ENCODE measurements around the gene NOC3L.

Gene NOC3L

DNA sequence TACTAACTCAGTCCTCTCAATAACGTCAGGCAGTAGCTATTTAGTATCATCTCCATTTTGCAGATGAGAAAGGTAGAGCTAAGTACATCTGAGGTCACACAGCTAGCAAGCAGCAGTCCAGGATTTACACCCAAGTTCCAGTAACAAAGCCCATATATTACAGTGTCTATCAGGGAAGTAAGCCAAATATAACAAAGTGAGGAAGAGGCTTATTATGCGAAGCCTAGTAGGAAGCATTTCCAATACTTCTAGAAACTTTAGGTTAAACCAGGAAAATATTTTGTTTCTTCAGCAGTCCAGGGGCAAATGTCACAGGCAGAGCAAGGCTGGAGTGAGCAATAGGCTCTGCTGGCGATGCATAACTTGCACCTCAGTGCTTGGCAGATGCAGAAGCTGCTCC lies 53.9 kb downstream of the NOC3L start:
- no peak for DNase-seq (ENCODE audit: low read depth in 2 of 3, low spot score in 2 of 3)

DNA sequence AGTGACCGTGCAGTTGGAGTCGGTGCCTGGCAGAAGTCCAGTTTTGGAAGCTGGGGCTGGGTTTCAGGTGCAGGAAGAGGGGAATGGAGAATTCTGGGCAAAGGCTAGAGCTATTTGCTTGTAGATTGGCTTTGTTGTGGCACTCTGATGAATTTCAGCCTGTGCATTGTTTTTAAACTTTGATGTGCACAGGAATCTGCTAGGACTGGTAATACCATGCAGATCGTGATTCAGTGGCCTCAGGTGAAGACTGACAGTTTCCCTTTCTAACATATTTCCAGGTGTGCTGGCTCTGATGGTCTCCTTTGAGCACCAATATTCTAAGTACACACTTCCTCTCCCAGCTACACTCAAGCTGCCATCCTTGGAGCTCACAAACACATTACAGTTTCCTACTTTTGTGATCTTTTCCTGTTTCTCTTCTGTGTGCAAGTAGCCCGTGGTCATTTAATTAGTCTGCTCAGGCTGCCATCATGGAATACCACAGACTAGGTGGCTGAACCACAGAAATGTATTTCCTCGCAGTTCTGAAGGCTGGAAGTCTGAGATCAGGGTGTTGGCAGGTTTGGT lies 55.6 kb downstream of the NOC3L start:
- no peak for DNase-seq (ENCODE audit: low read depth in 2 of 3, low spot score in 2 of 3)

DNA sequence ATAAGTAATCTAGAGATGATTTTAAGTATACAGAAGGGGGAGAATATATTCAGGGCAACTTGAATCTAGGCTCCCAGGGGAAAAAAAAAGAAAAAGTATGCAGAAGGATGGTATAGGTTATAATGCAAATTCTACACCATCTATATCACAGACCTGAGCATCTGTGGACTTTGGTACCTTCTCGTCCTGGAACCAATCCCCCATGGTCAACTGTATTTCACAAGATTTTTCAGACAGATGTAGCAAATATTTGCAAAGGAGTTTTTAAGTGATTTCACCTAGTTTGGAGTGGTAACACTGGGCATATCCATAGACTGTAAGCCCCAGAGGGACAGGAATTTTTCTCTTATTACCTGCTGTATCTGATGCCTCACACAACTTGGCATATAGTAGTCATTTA lies 58.8 kb downstream of the NOC3L start:
- no peak for DNase-seq (ENCODE audit: low read depth in 2 of 3, low spot score in 2 of 3)

DNA sequence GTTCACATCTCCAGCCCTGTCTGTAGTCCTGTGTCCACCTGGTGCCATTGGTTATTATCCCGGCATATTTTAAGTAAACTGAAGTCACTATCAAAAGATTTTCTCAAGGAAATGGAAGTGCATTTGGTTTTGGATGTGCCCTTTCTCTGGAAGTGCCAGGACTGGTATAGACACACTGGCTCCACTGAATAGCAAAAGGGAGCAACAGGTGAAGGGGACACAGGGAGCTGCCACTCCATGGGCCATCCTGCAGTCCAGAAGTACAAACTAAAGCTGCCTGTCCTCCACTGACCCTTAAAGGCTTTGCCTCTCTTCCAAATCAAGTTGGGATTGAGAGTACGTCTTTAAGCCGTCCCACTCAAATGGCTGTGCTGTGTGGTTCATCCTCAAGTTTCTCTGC lies 62.7 kb downstream of the NOC3L start:
- DNase-seq (ENCODE audit: low read depth in 2 of 3, low spot score in 2 of 3) = no peak

DNA sequence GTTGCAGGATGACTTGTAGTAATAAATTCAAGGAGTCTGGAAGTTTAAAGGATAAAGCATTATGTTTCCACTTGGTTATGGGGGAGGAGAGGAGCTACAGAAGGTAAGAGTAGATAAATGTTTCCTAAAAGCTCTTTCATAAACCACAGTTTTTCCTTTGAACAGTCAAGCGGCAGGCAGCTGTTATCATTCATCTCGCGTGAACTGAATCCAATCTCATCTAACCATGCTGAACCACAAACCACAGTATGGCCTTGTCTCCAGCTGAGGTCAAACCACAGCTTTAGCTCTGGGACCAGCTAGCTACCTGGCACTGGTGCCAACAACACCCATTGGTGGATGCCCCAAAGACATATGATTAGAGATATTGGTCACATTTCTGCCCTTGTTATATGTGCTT lies 63.3 kb downstream of the NOC3L start:
- DNase-seq (ENCODE audit: low read depth in 2 of 3, low spot score in 2 of 3) = no peak

DNA sequence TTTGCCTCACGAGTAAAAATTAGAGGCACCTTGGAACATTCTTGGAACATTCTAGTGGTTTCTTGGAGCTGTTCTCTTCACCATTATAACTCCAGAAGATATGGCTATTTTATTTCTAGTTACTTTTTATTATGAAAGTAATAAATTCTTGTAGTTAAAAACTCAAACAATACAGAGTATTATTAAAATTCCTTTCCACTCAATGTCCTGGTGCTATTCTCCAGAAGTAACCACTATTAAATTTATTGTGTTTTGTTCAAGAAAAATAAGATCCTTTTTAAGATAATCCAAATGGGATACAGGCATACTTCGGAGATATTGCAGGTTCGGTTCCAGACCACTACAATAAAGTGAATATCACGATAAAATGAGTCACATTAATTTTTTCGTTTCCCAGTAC lies 68.6 kb downstream of the NOC3L start:
- DNase-seq (ENCODE audit: low read depth in 2 of 3, low spot score in 2 of 3) = no peak

DNA sequence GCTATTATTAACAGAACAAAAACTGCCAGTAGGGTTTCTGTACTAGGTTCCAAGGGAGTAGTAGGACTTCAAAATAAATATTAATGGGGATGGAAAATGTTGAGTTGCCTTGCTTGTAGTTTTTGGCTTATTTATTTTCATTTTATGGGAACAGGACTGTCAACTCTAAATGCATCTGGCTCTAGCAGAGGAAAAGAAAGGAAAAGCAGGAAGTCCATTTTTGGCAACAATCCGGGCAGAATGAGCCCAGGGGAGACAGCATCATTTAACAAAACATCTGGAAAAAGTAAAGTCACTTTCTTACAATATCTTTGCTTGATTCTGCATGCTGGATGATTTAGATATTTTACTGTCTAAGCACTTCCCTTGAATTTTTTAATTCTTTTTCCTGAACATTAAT lies 69.4 kb downstream of the NOC3L start:
- no peak for DNase-seq (ENCODE audit: low read depth in 2 of 3, low spot score in 2 of 3)

DNA sequence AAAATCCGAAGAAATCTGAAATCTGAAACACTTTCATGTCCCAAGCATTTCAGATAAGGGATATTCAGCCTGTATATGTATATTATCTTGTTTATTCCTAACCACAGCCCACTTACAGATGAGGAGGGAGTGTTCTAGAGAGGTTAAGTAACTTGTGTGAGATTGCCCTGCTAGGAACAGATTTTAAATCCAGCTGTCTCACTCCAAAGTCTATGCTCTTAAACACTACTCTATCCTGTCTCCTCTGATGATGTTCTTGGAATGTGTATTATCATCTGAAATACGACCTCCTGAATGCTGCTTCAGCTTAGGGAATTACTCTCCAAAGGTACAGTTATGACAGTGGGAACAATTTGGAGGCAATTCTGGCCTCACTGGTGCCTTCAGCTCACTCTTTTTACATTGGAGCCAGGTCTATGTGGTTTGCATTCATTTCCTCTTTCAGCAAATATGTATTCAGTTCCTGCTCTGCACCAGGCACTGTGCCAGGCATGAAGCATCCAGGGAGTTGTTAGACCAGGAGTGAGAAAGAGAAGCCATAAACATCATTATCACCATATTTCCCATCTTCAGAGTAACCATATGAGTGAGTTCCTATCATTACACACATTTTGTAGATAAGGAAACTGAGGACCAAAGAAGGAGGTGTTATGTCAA lies 70.2 kb downstream of the NOC3L start:
- DNase-seq (ENCODE audit: low read depth in 2 of 3, low spot score in 2 of 3) = no peak

DNA sequence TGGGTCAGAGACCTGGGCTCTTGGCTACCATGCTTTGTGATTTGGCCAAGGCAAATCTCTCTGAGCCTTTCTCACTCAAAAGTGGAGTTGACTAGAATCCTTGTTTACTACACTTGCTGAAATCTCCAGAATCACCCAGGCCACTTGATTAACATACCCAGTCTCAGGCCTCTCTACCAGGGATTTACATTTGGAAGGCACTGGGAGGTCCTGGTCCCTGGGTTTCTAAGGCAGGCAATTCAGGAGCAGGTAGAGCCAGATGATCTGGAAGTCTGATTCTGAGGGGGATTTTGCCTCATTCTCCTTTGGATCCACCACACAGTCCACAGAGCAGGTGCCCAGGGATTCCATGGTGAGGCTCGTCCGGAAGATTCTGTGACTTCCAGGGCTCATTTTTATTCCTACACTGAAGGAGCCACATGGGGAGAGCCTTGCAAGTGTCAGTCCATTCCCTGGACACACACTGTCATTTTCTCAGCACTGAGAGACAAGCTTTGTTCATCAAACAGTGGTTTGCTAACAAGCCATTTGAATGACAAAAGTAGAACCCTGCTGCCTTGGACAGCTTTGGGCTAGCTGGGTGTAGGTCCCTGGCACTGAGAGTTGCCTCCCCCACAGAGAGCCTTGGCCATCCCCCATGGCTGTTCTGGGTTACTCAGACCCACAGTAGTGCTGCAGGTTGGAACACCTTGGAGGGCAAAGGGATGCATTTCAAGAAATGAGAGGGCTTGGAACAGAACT lies 74.2 kb downstream of the NOC3L start:
- no peak for DNase-seq (ENCODE audit: low read depth in 2 of 3, low spot score in 2 of 3)

DNA sequence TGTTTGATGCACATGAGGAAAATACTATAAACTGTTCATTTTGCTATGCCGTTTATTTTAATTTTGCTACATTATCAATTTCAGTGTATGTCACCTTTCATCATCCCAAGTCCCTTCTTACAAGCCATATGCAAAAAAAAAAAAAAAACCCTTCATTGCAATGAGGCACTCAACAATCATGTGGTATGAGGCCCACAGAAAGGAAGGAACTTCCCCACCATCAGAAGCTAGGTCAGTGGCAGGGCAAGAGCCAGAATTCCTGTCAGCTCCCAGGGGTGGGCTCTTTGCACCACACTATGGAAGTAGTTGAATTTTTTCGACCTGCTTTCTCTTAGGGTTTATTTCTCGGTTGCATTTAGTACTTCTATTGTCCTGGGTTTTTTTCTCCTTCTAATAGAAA lies 75.4 kb downstream of the NOC3L start:
- no peak for DNase-seq (ENCODE audit: low read depth in 2 of 3, low spot score in 2 of 3)

DNA sequence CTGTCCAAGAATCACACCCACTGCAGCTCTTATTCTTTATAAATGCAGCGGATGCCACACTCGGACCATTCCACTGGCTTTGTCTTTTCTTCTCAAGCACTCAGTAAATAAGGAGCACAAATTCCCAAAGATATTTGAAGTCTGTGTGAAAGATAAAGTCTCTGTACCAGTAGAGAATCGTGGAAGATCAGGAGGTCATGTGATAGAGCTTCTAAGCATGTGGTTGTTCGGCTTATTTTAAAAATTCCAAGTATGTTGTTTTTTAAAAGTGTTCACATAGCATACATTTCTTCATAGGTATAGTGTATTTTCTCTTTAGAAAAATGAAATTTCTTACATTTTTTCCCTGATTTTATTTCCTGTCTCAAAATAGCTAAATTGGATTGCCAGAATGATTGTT lies 75.8 kb downstream of the NOC3L start:
- DNase-seq (ENCODE audit: low read depth in 2 of 3, low spot score in 2 of 3) = no peak

DNA sequence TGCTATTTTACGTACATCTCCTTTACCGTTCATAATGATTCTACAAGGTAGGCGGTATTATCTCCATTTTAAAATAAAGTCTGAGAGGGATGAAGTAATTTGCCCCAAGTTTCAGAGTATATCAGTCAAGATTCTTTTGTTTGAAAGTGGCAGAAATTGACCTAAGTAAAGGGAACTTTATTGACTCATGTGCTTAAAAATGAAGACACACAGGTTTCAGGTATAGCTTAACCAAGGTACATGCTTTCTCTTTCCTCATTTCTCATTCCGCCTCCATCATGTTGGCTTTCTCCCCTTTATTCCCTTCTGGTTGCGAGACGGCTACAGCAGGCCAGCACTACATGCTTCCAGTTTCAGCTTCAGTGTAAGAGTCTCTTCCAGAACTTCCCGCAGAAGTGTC lies 77.5 kb downstream of the NOC3L start:
- no peak for DNase-seq (ENCODE audit: low read depth in 2 of 3, low spot score in 2 of 3)

All from activated CD8-positive, alpha-beta memory T cell treated with anti-CD3 and anti-CD28 coated beads for 48 hours (primary cell).